HG02885 (cell line): ENCODE measurements around the gene LIF.

Experiments
- ATAC-seq: cut with Tn5 transposase; IDR thresholded peaks from one replicate; pipeline ENCODE4 v1.9.1; 2021; ENCODE audit warnings: mild to moderate bottlenecking; ENCODE audit not compliant: unreplicated experiment, poor library complexity

LIF gene

DNA sequence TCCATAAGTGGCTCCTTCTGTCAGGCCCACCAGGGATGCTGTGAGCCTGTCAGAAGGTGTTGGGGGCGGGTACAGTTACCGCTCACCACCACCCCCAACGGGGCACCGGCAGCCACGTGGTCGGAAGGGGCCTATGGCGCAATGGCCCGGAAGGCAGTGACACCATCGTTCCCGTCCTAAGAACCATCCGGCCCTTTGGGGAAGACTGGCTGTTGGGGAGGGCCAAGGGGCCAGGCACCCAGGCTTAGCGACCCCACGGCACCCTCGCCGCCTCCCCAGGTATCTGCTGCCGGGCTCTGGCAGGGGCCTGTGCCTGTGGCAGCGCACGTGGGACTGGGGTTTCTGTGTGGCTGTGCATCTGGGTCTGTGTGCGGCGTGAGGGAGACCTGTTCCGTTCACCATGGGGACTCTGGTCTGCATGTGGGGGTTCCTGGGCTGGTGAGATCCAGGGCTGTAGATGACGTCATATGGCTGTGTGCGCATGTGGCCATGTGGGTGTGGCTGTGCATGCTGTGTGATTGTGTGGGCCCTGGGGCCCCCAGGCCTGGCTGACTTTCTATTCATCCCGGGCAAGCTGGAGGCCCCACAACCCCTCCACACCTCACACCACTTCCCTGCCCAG is 19.4 kb upstream of the LIF start:
- ATAC-seq, result peak; percentile 72

GRCh38 chr22:30265131-30265720 is 18.7 kb upstream of the LIF start:
- ATAC-seq, result no peak

DNA sequence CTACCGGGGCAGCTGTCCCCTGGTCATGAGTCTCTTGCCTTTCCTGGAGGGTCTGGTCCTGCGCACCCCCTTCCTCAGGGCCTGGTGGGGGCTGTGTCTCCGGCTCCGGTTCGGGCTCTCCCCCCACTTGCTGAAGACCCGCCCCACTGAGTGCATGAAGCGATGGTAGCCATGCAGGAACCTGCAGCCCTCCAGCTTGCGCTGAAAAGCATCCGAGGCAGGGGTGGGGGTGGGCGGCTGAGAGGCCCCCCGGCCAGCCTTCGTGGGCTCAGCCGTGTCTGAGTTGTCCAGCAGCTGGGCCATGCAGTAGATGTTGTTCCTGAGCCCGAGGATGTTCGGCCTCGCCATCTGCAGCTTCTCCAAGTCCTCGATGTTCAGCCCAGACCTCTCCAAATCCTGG is 17.3 kb upstream of the LIF start:
- ATAC-seq, result no peak

DNA sequence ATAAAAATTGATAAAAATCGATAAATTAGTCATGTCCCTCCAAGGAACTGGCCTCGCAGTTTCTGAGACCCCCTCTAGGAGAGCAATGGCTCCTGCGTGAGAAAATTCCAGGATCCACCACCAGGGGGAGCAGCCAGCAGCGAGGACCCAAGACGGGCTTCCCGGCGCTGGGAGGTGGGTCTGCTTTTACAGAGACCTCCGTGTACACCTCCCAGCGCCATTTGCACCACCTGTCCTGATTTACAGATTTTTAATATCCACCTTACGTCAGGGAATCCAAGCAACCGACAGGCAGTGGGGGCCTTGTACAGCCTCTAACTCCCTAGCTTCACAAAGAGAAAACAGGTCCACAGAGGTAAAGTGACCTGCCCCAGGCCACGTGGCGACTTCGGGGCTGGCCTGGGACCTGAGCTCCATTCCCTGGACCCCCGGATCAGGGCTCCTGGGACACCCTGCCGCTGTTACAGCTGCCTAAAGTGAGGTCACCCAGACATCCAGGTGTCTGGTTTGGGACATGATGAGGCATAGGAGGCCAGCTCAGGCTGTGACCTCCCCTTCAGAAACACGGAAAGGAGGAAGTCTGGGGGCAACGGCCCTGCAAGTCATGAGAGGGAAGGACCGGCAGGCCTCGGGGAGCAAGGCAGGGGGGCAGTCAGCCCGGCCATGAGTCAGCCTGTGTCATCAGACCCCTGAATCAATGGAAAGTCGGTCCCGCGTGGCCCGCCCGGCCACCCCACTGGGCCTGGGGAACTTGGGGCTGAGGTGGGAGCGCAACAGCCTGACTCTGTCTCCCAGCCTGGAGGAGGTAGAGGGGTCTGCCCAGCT is 16.6 kb upstream of the LIF start:
- no peak for ATAC-seq

- ATAC-seq, result no peak
Observed at GRCh38 chr22:30262112-30262511, 15.6 kb upstream of the LIF start.

DNA sequence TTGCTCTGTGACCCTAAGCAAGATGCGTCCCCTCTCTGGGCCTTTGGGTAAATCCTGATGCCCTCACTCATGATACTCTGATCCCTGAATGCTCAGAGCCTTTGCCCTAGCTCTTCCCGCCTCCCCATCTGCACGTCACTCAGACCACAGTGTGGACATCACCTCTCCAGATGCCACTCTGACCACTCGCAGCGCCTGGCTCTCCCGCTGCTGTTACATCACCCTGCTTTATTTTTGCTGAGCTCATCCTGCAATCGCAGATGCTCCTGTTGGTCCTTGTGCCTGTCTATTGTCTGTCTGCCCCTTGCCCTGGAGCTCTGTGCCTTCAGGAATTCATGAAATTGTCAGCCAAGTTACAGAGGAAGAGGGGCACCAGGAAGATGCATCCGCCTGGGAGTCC is 14.6 kb upstream of the LIF start:
- ATAC-seq, result no peak

- no peak for ATAC-seq
Observed at GRCh38 chr22:30260682-30261081, 14.1 kb upstream of the LIF start.

DNA sequence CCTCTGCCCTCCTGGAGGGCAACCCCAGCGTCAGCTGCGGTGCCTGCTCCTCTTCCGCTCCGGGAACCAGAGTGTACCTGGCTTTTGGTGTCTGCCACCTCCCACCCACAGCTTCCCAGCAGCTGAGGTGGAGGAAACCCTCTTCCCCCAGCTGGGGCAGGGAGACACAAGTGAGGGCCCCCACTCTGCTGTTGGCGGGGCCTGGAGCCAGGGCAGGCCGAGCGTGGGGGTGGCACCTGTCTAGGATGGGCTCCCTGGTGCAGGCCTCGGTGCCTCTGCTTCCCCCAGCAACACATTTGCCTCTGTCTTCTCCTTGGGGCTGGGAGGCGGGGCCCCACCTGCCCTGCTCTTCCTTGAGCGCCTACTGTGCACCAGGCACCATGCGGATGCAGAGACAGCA is 13.7 kb upstream of the LIF start:
- ATAC-seq, result no peak

GRCh38 chr22:30254314-30254713 is 7.8 kb upstream of the LIF start:
- ATAC-seq, result no peak

DNA sequence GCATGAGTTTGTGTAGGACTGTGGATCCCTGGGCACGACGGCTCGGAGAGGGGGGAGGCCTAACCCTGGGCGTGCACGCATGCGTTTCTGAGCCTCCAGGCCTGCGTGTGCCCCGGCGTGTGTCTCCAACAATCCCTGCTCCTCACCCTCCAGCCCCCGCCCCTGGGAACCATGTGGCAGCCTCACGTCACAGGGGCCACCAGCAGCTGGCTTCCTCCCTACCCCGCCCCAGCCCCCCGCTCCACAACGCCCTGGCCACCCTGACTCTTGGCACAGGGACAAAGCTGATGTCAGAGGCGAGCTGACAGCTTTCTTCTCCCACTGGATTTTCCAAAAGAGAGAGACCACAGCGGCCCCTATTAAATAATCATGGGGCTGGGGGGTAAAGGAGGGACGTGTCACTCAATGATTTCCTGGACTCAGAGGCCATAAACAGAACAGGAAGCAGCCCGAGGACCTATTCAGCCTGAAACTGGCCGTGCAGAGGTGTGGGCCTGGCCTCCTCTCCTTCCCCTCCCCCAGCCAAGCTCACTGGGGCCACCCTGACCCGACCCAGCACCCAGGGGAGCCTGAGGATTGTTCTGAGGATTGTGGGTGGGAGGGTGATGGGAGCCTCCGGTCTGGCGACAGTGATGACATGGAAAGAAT is 6.8 kb upstream of the LIF start:
- no peak for ATAC-seq

GRCh38 chr22:30252411-30253204 is 6.0 kb upstream of the LIF start:
- no peak for ATAC-seq

- ATAC-seq, result no peak
Observed at GRCh38 chr22:30251711-30252110, 5.2 kb upstream of the LIF start.

GRCh38 chr22:30250661-30251267 is 4.2 kb upstream of the LIF start:
- no peak for ATAC-seq

- ATAC-seq, result no peak
Observed at GRCh38 chr22:30250039-30250565, 3.5 kb upstream of the LIF start.

GRCh38 chr22:30249049-30250038 is 2.8 kb upstream of the LIF start:
- ATAC-seq, result no peak

DNA sequence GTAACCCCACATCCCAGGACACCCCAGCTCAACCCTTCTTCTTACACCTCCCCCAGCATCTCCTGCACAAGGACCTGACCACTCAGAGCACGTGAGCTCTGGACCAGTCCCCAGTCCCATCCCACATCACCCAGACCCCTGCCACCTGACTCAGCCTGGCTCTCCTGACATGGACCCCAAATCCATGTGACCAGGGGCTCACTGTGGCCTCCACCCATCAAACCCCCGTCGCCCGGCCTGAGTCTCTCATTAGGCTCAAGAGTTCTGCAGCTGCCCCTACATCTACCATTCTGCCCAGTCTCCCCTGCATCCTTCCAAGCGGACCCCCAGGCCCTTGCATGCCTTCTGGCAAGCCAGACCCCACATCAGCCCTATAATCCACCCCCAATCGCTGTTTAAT is 1.9 kb upstream of the LIF start:
- no peak for ATAC-seq

GRCh38 chr22:30247974-30248373 is 1.4 kb upstream of the LIF start:
- ATAC-seq, result no peak

DNA sequence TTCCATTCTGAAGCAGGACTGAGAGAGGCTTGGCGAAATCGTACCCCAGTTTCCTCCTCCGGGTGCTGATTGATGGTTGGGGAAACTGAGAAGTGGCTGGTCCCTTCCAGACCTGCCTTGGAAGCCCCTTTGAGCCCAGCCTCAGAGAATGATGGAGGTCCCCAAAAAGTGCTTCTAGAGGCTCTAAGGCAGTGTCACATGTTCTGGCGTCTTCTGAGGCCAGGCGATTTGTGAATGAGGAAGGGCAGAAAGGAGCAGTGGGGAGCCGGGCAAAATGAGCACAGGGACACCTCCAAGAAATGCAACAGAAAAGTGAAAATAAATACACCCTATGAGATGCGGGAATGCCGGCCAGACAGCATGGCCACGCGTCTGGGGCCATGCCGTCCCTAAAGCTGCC is 1.0 kb upstream of the LIF start:
- ATAC-seq, result no peak
